ENCODE data around the gene SMNDC1.
"Not testable (repeated sequence)": the region's sequence is repeated elsewhere in the genome, so short reads cannot be mapped to it uniquely, and the experiment has no call there.

The SMNDC1 gene

DNA sequence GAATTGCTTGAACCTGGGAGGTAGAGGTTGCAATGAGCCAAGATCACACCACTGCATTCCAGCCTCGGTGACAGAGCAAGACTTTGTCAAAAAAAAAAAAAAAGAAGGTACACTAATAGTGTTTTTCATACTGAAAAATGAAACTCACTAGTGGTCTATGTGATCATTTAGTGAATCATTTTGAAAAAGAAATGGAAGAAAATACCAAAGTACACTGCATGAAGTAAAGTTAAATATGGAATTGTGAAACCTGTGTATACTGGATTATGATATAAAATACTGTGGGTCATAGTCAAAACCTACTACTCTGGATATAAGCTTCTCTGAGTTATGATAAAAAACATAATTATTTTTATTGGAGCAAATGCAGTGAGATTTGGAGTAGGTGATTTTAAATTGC lies 55.2 kb downstream of the SMNDC1 start:
- DNase-seq (ENCODE audit: low read depth), result not testable (repeated sequence)

GRCh38 chr10:110247833-110248232 lies 56.9 kb downstream of the SMNDC1 start:
- DNase-seq (ENCODE audit: low read depth), result not testable (repeated sequence)

DNA sequence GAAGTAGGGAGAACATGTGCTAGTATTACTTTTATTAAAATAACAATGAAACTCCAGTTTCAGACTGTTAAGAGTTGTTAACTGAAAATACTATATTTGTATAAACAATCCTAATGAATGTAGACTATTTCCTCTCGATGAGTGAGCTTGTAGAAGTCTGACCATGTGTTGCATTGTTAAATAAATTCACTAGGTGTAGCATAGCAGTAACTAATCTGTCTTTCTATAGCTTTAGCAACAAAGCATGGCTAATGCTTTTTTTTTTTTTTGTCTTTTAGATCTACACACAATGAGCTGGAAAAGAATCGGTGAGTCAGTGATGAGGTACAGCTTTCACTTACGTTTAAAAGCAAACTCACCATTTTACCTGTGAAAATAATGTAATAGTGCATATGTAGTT lies 60.2 kb downstream of the SMNDC1 start:
- DNase-seq (ENCODE audit: low read depth), result no peak

GRCh38 chr10:110242511-110242910 lies 62.2 kb downstream of the SMNDC1 start:
- DNase-seq (ENCODE audit: low read depth), result no peak

GRCh38 chr10:110241841-110242240 lies 62.9 kb downstream of the SMNDC1 start:
- no peak for DNase-seq (ENCODE audit: low read depth)

- no peak for DNase-seq (ENCODE audit: low read depth)
Observed at GRCh38 chr10:110241407-110241806, 63.3 kb downstream of the SMNDC1 start.

Measured in EH (cell line).